Measurements from ENCODE around the gene HLA-DOB.

The HLA-DOB gene

DNA sequence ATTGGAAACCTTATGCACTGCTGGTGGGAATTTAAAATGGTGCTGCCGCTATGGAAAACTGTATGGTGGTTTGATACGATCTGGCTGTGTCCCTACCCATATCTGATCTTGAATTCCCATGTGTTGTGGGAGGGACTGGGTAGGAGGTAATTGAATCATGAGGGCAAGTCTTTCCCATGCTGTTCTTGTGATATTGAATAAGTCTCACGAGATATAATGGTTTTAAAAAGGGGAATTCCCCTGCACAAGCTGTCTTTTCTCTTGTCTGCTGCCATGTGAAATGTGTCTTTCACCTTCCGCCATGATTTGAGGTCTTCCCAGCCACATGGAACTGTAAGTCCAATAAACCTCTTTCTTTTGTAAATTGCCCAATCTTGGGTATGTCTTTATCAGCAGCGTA lies 16.9 kb upstream of the HLA-DOB start:
- ATAC-seq (ENCODE audit: insufficient read depth, low read depth), result no peak
- no peak for TF ChIP-seq EZH2 (IDR thresholded peaks at IDR 0.05; ENCODE audit: borderline replicate concordance, low read depth, low read length, severe bottlenecking)
- TF ChIP-seq, protein P1, sequence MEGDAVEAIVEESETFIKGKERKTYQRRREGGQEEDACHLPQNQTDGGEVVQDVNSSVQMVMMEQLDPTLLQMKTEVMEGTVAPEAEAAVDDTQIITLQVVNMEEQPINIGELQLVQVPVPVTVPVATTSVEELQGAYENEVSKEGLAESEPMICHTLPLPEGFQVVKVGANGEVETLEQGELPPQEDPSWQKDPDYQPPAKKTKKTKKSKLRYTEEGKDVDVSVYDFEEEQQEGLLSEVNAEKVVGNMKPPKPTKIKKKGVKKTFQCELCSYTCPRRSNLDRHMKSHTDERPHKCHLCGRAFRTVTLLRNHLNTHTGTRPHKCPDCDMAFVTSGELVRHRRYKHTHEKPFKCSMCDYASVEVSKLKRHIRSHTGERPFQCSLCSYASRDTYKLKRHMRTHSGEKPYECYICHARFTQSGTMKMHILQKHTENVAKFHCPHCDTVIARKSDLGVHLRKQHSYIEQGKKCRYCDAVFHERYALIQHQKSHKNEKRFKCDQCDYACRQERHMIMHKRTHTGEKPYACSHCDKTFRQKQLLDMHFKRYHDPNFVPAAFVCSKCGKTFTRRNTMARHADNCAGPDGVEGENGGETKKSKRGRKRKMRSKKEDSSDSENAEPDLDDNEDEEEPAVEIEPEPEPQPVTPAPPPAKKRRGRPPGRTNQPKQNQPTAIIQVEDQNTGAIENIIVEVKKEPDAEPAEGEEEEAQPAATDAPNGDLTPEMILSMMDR (IDR thresholded peaks at IDR 0.05; ENCODE audit: borderline replicate concordance, extremely low read depth, low read length, poor library complexity, severe bottlenecking), result no peak
- Histone ChIP-seq H2AFZ (ENCODE audit: low read depth, low read length) (no peak overlapping the region), H3K4me2 (ENCODE audit: insufficient read depth, low read length) (no peak overlapping the region), H3K9me3 (ENCODE audit: insufficient read depth, low read length, severe bottlenecking) (no peaks in the 10 kb centered on the region), H3K9ac (ENCODE audit: low read depth, low read length) (no peak overlapping the region), H3K4me1 (ENCODE audit: insufficient read depth, low read length) (peaks cover 21% of the 10 kb centered on the region), H3K36me3 (ENCODE audit: insufficient read depth, low read length) (peaks cover 74% of the 10 kb centered on the region), H3K27me3 (ENCODE audit: insufficient read depth, low read length, poor library complexity) (no peaks in the 10 kb centered on the region), H3K79me2 (ENCODE audit: insufficient read depth, low read length) (peaks cover 9% of the 10 kb centered on the region), H3K4me3 (ENCODE audit: low read depth in 1 of 2, low read length in 2 of 2) (no peak overlapping the region), H4K20me1 (ENCODE audit: insufficient read depth, low read length) (no peaks in the 10 kb centered on the region), H3K27ac (ENCODE audit: low read length) (no peak overlapping the region)
- DNase-seq, result no peak

DNA sequence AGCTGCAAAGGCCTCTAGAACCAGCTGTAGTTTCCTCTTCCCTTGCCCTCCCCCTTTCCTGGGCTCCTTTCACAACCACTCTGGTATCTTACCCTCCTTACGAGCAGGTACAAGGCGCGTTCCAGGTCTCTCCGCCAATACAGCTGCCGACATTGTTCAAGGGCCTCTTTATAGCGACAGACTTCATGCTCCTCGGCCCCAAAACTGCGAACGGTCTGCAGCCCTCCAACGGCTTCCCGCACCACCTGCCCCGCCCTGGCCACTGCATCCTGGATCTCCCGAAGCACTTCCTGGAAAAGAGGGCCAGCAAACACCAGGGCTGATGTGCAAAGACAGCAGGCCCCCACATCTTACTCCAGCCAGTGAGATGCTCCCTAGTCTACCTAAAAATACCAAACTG lies 15.7 kb upstream of the HLA-DOB start:
- Histone ChIP-seq H3K4me3 (ENCODE audit: low read depth in 1 of 2, low read length in 2 of 2) (no peak overlapping the region), H3K9me3 (ENCODE audit: insufficient read depth, low read length, severe bottlenecking) (no peaks in the 10 kb centered on the region), H3K27me3 (ENCODE audit: insufficient read depth, low read length, poor library complexity) (no peaks in the 10 kb centered on the region), H3K4me1 (ENCODE audit: insufficient read depth, low read length) (peaks cover 16% of the 10 kb centered on the region), H3K36me3 (ENCODE audit: insufficient read depth, low read length) (peaks cover 80% of the 10 kb centered on the region), H4K20me1 (ENCODE audit: insufficient read depth, low read length) (no peaks in the 10 kb centered on the region), H3K79me2 (ENCODE audit: insufficient read depth, low read length) (peaks cover 2% of the 10 kb centered on the region), H3K4me2 (ENCODE audit: insufficient read depth, low read length) (no peak overlapping the region), H3K27ac (ENCODE audit: low read length) (no peak overlapping the region), H2AFZ (ENCODE audit: low read depth, low read length) (no peak overlapping the region), H3K9ac (ENCODE audit: low read depth, low read length) (no peak overlapping the region)
- DNase-seq (no peak), ATAC-seq (ENCODE audit: insufficient read depth, low read depth) (no peak)
- TF ChIP-seq EZH2 (IDR thresholded peaks at IDR 0.05; ENCODE audit: borderline replicate concordance, low read depth, low read length, severe bottlenecking), result no peak
- TF ChIP-seq, protein P1 (IDR thresholded peaks at IDR 0.05; ENCODE audit: borderline replicate concordance, extremely low read depth, low read length, poor library complexity, severe bottlenecking), result no peak

DNA sequence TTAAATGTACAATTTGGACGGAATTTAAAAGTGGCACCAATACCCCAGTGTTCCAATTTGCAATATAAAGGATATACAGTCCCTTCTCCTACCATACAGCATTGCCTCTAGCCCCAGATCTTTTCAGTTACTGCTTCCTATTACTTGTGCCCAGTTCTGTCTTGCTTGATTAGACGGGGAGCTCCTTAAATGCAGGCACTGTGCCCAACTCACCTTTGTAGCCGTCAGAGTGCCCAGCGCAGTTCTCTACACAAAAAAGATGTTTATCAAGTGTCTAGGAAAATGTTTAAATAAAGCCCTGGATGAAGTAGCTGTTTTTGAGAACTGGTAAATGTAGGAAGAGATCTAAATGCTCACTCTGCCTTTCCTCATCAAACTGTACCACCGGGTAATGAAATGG lies 14.1 kb upstream of the HLA-DOB start:
- no peaks in the 10 kb centered on the region for H3K27me3 ChIP-seq (ENCODE audit: insufficient read depth, low read length, poor library complexity)
- ATAC-seq (ENCODE audit: insufficient read depth, low read depth), result no peak
- TF ChIP-seq, protein P1 (IDR thresholded peaks at IDR 0.05; ENCODE audit: borderline replicate concordance, extremely low read depth, low read length, poor library complexity, severe bottlenecking), result no peak
- no peak for TF ChIP-seq EZH2 (IDR thresholded peaks at IDR 0.05; ENCODE audit: borderline replicate concordance, low read depth, low read length, severe bottlenecking)
- peaks cover under 1% of the 10 kb centered on the region; the same call in 1 of the 2 replicates for H3K4me1 ChIP-seq (ENCODE audit: insufficient read depth, low read length)
- no peak overlapping the region for H3K4me3 ChIP-seq (ENCODE audit: low read depth in 1 of 2, low read length in 2 of 2)
- H3K4me2 ChIP-seq (ENCODE audit: insufficient read depth, low read length), result no peak overlapping the region
- H3K27ac ChIP-seq (ENCODE audit: low read length), result no peak overlapping the region
- no peak overlapping the region for H2AFZ ChIP-seq (ENCODE audit: low read depth, low read length)
- H3K79me2 ChIP-seq (ENCODE audit: insufficient read depth, low read length), result no peaks in the 10 kb centered on the region
- H4K20me1 ChIP-seq (ENCODE audit: insufficient read depth, low read length), result no peaks in the 10 kb centered on the region
- no peak for DNase-seq
- no peaks in the 10 kb centered on the region for H3K9me3 ChIP-seq (ENCODE audit: insufficient read depth, low read length, severe bottlenecking)
- no peak overlapping the region for H3K9ac ChIP-seq (ENCODE audit: low read depth, low read length)
- H3K36me3 ChIP-seq (ENCODE audit: insufficient read depth, low read length), result peaks cover 71% of the 10 kb centered on the region

DNA sequence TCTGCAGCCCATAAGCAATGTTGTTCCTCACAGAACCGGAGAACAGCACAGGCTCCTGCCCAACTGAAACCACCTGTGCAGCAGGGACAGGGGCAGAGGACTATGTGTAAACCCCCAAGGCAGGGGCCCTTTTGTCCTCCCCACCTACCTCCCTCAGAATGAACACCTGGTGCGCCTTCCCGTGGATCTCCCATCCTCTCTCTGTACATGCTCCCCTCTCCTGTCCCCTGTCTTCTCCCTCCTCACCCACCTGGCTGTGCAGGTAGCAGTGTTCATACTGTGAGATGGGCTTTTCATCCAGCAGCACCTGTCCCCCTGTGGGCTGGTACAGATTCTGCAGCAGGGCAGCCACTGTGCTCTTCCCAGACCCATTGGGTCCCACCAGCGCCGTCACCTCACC lies 13.2 kb upstream of the HLA-DOB start:
- Histone ChIP-seq H3K79me2 (ENCODE audit: insufficient read depth, low read length) (no peaks in the 10 kb centered on the region), H3K36me3 (ENCODE audit: insufficient read depth, low read length) (peaks cover 61% of the 10 kb centered on the region), H3K4me1 (ENCODE audit: insufficient read depth, low read length) (no peaks in the 10 kb centered on the region), H3K4me2 (ENCODE audit: insufficient read depth, low read length) (no peak overlapping the region), H4K20me1 (ENCODE audit: insufficient read depth, low read length) (no peaks in the 10 kb centered on the region), H3K9ac (ENCODE audit: low read depth, low read length) (no peak overlapping the region), H2AFZ (ENCODE audit: low read depth, low read length) (no peak overlapping the region), H3K4me3 (ENCODE audit: low read depth in 1 of 2, low read length in 2 of 2) (no peak overlapping the region), H3K27ac (ENCODE audit: low read length) (no peak overlapping the region), H3K27me3 (ENCODE audit: insufficient read depth, low read length, poor library complexity) (no peaks in the 10 kb centered on the region), H3K9me3 (ENCODE audit: insufficient read depth, low read length, severe bottlenecking) (no peaks in the 10 kb centered on the region)
- TF ChIP-seq, protein P1 (IDR thresholded peaks at IDR 0.05; ENCODE audit: borderline replicate concordance, extremely low read depth, low read length, poor library complexity, severe bottlenecking), result no peak
- TF ChIP-seq EZH2 (IDR thresholded peaks at IDR 0.05; ENCODE audit: borderline replicate concordance, low read depth, low read length, severe bottlenecking), result no peak
- DNase-seq, result no peak
- ATAC-seq (ENCODE audit: insufficient read depth, low read depth), result no peak
